WTC11 (cell line): ENCODE measurements around the gene TMPRSS5. TPM values are rescaled to one million over a fixed set of nuclear protein-coding genes. Genes with fewer than 3 reads are reported as not detected.

ENCODE experiments used
- ATAC-seq: fragments of 200-7000 bp; cut with Tn5 transposase; 2 replicates; pipeline ENCODE4 v1.10.0; 2021; ENCODE audit warnings: mild to moderate bottlenecking, moderate library complexity
- CTCF ChIA-PET: fragments of 300-600 bp; sonication (Branson Sonifier 250); formaldehyde crosslinking; loops from one replicate; lab custom pipeline; 2021; ENCODE audit warnings: antibody characterized with exemption; lab: Charles Lee
- POLR2A ChIA-PET: fragments of 350-600 bp; sonication (Branson Sonifier 250); formaldehyde crosslinking; loops from one replicate; lab custom pipeline; 2021; ENCODE audit warnings: antibody characterized with exemption; lab: Charles Lee
- DNase-seq: peaks from one replicate; pipeline ENCODE4 v3.0.0; 2021; ENCODE audit warnings: low spot score
- H3K27ac Mint-ChIP-seq: 2 replicates; pipeline ENCODE4 v1.8.0; 2021; ENCODE audit warnings: mixed read lengths
- H3K27me3 Mint-ChIP-seq: 2 replicates; pipeline ENCODE4 v1.8.0; 2021; ENCODE audit warnings: low read depth, mild to moderate bottlenecking, moderate library complexity, mixed read lengths
- H3K36me3 Mint-ChIP-seq: 2 replicates; pipeline ENCODE4 v1.8.0; 2021; ENCODE audit warnings: mixed read lengths
- H3K4me1 Mint-ChIP-seq: 2 replicates; pipeline ENCODE4 v1.8.0; 2022; ENCODE audit warnings: mixed read lengths
- H3K4me3 Mint-ChIP-seq: 2 replicates; pipeline ENCODE4 v1.8.0; 2021; ENCODE audit warnings: mild to moderate bottlenecking, moderate library complexity, mixed read lengths
- H3K9me3 Mint-ChIP-seq: 2 replicates; pipeline ENCODE4 v1.8.0; 2021; ENCODE audit warnings: mixed read lengths
- ATF1 ChIP-seq: sonication (generic); formaldehyde crosslinking; IDR thresholded peaks from 2 replicates; pipeline ENCODE4 v1.8.1; 2023; ENCODE audit warnings: mild to moderate bottlenecking, moderate library complexity, missing genetic modification reagents
- FOXP1 ChIP-seq: sonication (generic); formaldehyde crosslinking; IDR thresholded peaks from 2 replicates; pipeline ENCODE4 v1.8.0; 2022; ENCODE audit warnings: missing genetic modification reagents, mild to moderate bottlenecking, moderate library complexity, borderline replicate concordance
- RELA ChIP-seq: sonication (generic); formaldehyde crosslinking; IDR thresholded peaks from 2 replicates; pipeline ENCODE4 v1.8.1; 2022; ENCODE audit warnings: missing genetic modification reagents, mild to moderate bottlenecking, borderline replicate concordance
- TCF7 ChIP-seq: sonication (generic); formaldehyde crosslinking; IDR thresholded peaks from 2 replicates; pipeline ENCODE4 v1.8.0; 2022; ENCODE audit warnings: mild to moderate bottlenecking, low read depth, missing genetic modification reagents, moderate library complexity
- ZNF121 ChIP-seq: sonication (generic); formaldehyde crosslinking; IDR thresholded peaks from 2 replicates; pipeline ENCODE4 v1.8.0; 2023; ENCODE audit warnings: missing genetic modification reagents
- ZNF138 ChIP-seq: sonication (generic); formaldehyde crosslinking; conservative IDR thresholded peaks from 2 replicates; pipeline ENCODE4 v1.8.1; 2022; ENCODE audit warnings: mild to moderate bottlenecking, moderate library complexity, missing genetic modification reagents
- ZNF232 ChIP-seq: sonication (generic); formaldehyde crosslinking; IDR thresholded peaks from 2 replicates; pipeline ENCODE4 v1.8.0; 2022; ENCODE audit warnings: mild to moderate bottlenecking, missing genetic modification reagents
- total RNA-seq: library from RNA; stranded (reverse); gene quantifications from 3 replicates; pipeline ENCODE4 v1.2.3, GENCODE V29; 2021
- TF ChIP-seq, protein P1 (sequence below): sonication (generic); formaldehyde crosslinking; IDR thresholded peaks from 2 replicates; pipeline ENCODE4 v1.8.0; 2022; ENCODE audit warnings: mild to moderate bottlenecking, missing genetic modification reagents
- TF ChIP-seq, protein P2 (sequence below): sonication (generic); formaldehyde crosslinking; IDR thresholded peaks from 2 replicates; pipeline ENCODE4 v1.8.1; 2022; ENCODE audit warnings: low read depth, mild to moderate bottlenecking, moderate library complexity, missing genetic modification reagents, borderline replicate concordance
- TF ChIP-seq, protein P3 (sequence below): fragments of 250-450 bp; sonication (Bioruptor Pico); IDR thresholded peaks from 2 replicates; pipeline ENCODE4 v2.1.2; 2022; ENCODE audit warnings: mild to moderate bottlenecking, moderate library complexity
- TF ChIP-seq, protein P4 (sequence below): sonication (generic); formaldehyde crosslinking; IDR thresholded peaks from 2 replicates; pipeline ENCODE4 v1.8.1; 2023; ENCODE audit warnings: mild to moderate bottlenecking, moderate library complexity, missing genetic modification reagents
- TF ChIP-seq, protein P5 (sequence below): sonication (generic); formaldehyde crosslinking; IDR thresholded peaks from 2 replicates; pipeline ENCODE4 v1.8.0; 2023; ENCODE audit warnings: missing genetic modification reagents
- TF ChIP-seq, protein P6 (sequence below): fragments of 250-450 bp; sonication (Bioruptor Pico); IDR thresholded peaks from 2 replicates; pipeline ENCODE4 v1.9.0; 2021; ENCODE audit warnings: mild to moderate bottlenecking, borderline replicate concordance
- TF ChIP-seq, protein P7 (sequence below): sonication (generic); formaldehyde crosslinking; IDR thresholded peaks from 2 replicates; pipeline ENCODE4 v1.8.1; 2022; ENCODE audit warnings: low read depth, missing genetic modification reagents, borderline replicate concordance
- TF ChIP-seq, protein P8 (sequence below): sonication (generic); formaldehyde crosslinking; conservative IDR thresholded peaks from 2 replicates; pipeline ENCODE4 v1.8.1; 2023; ENCODE audit warnings: mild to moderate bottlenecking, low read depth, missing genetic modification reagents, moderate library complexity
- TF ChIP-seq, protein P9 (sequence below): sonication (generic); formaldehyde crosslinking; IDR thresholded peaks from 2 replicates; pipeline ENCODE4 v1.8.1; 2023; ENCODE audit warnings: mild to moderate bottlenecking, missing genetic modification reagents

The TMPRSS5 gene
- total RNA-seq, 1 experiment from 2014 or later: 1.7 TPM

DNA sequence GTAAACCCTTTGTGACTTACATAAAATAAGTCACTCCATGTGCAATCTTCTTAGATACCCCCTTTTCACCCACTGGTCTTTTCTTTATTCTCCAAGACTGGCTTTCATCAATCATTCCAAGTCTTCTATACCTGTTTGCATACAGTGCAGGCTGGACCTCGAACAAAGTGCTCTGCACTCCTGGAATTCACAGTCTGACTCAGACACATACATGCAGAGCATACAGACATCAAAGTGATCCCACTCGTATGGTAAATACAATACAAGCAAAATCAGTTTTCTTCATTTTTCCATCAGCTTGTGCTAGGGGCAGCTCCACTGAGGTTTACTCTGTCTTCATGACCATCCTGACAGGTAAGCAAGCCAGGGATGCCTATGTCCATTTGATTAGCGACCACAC lies 16.8 kb upstream of the TMPRSS5 start:
- Mint-ChIP-seq H3K4me3 (no peak overlapping the region), H3K36me3 (no peaks in the 10 kb centered on the region), H3K27me3 (no peaks in the 10 kb centered on the region)
- POLR2A ChIA-PET: no interaction called here
- CTCF ChIA-PET: interaction anchor here (1.2 kb wide), 1 partner anchor 8 kb away, joined by 5 read pairs; no protein-coding TSS in a partner anchor
- TF ChIP-seq, protein P1, sequence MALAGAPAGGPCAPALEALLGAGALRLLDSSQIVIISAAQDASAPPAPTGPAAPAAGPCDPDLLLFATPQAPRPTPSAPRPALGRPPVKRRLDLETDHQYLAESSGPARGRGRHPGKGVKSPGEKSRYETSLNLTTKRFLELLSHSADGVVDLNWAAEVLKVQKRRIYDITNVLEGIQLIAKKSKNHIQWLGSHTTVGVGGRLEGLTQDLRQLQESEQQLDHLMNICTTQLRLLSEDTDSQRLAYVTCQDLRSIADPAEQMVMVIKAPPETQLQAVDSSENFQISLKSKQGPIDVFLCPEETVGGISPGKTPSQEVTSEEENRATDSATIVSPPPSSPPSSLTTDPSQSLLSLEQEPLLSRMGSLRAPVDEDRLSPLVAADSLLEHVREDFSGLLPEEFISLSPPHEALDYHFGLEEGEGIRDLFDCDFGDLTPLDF (CRISPR knock-in tag): no peak
- no peak for TF ChIP-seq ZNF232
- TF ChIP-seq ATF1 (CRISPR knock-in tag): no peak
- TF ChIP-seq, protein P2, sequence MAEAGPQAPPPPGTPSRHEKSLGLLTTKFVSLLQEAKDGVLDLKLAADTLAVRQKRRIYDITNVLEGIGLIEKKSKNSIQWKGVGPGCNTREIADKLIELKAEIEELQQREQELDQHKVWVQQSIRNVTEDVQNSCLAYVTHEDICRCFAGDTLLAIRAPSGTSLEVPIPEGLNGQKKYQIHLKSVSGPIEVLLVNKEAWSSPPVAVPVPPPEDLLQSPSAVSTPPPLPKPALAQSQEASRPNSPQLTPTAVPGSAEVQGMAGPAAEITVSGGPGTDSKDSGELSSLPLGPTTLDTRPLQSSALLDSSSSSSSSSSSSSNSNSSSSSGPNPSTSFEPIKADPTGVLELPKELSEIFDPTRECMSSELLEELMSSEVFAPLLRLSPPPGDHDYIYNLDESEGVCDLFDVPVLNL (CRISPR knock-in tag): no peak
- TF ChIP-seq, protein P3, sequence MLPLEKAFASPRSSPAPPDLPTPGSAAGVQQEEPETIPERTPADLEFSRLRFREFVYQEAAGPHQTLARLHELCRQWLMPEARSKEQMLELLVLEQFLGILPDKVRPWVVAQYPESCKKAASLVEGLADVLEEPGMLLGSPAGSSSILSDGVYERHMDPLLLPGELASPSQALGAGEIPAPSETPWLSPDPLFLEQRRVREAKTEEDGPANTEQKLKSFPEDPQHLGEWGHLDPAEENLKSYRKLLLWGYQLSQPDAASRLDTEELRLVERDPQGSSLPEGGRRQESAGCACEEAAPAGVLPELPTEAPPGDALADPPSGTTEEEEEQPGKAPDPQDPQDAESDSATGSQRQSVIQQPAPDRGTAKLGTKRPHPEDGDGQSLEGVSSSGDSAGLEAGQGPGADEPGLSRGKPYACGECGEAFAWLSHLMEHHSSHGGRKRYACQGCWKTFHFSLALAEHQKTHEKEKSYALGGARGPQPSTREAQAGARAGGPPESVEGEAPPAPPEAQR: no peak
- no peak for TF ChIP-seq ZNF138 (CRISPR knock-in tag)
- TF ChIP-seq, protein P4, sequence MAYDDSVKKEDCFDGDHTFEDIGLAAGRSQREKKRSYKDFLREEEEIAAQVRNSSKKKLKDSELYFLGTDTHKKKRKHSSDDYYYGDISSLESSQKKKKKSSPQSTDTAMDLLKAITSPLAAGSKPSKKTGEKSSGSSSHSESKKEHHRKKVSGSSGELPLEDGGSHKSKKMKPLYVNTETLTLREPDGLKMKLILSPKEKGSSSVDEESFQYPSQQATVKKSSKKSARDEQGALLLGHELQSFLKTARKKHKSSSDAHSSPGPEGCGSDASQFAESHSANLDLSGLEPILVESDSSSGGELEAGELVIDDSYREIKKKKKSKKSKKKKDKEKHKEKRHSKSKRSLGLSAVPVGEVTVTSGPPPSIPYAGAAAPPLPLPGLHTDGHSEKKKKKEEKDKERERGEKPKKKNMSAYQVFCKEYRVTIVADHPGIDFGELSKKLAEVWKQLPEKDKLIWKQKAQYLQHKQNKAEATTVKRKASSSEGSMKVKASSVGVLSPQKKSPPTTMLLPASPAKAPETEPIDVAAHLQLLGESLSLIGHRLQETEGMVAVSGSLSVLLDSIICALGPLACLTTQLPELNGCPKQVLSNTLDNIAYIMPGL (CRISPR knock-in tag): no peak
- TF ChIP-seq, protein P5, sequence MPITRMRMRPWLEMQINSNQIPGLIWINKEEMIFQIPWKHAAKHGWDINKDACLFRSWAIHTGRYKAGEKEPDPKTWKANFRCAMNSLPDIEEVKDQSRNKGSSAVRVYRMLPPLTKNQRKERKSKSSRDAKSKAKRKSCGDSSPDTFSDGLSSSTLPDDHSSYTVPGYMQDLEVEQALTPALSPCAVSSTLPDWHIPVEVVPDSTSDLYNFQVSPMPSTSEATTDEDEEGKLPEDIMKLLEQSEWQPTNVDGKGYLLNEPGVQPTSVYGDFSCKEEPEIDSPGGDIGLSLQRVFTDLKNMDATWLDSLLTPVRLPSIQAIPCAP (CRISPR knock-in tag): no peak
- TF ChIP-seq, protein P6, sequence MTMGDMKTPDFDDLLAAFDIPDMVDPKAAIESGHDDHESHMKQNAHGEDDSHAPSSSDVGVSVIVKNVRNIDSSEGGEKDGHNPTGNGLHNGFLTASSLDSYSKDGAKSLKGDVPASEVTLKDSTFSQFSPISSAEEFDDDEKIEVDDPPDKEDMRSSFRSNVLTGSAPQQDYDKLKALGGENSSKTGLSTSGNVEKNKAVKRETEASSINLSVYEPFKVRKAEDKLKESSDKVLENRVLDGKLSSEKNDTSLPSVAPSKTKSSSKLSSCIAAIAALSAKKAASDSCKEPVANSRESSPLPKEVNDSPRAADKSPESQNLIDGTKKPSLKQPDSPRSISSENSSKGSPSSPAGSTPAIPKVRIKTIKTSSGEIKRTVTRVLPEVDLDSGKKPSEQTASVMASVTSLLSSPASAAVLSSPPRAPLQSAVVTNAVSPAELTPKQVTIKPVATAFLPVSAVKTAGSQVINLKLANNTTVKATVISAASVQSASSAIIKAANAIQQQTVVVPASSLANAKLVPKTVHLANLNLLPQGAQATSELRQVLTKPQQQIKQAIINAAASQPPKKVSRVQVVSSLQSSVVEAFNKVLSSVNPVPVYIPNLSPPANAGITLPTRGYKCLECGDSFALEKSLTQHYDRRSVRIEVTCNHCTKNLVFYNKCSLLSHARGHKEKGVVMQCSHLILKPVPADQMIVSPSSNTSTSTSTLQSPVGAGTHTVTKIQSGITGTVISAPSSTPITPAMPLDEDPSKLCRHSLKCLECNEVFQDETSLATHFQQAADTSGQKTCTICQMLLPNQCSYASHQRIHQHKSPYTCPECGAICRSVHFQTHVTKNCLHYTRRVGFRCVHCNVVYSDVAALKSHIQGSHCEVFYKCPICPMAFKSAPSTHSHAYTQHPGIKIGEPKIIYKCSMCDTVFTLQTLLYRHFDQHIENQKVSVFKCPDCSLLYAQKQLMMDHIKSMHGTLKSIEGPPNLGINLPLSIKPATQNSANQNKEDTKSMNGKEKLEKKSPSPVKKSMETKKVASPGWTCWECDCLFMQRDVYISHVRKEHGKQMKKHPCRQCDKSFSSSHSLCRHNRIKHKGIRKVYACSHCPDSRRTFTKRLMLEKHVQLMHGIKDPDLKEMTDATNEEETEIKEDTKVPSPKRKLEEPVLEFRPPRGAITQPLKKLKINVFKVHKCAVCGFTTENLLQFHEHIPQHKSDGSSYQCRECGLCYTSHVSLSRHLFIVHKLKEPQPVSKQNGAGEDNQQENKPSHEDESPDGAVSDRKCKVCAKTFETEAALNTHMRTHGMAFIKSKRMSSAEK (CRISPR knock-in tag): no peak
- TF ChIP-seq, protein P7, sequence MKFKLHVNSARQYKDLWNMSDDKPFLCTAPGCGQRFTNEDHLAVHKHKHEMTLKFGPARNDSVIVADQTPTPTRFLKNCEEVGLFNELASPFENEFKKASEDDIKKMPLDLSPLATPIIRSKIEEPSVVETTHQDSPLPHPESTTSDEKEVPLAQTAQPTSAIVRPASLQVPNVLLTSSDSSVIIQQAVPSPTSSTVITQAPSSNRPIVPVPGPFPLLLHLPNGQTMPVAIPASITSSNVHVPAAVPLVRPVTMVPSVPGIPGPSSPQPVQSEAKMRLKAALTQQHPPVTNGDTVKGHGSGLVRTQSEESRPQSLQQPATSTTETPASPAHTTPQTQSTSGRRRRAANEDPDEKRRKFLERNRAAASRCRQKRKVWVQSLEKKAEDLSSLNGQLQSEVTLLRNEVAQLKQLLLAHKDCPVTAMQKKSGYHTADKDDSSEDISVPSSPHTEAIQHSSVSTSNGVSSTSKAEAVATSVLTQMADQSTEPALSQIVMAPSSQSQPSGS (CRISPR knock-in tag): no peak
- no peak for TF ChIP-seq ZNF121 (CRISPR knock-in tag)
- TF ChIP-seq, protein P8, sequence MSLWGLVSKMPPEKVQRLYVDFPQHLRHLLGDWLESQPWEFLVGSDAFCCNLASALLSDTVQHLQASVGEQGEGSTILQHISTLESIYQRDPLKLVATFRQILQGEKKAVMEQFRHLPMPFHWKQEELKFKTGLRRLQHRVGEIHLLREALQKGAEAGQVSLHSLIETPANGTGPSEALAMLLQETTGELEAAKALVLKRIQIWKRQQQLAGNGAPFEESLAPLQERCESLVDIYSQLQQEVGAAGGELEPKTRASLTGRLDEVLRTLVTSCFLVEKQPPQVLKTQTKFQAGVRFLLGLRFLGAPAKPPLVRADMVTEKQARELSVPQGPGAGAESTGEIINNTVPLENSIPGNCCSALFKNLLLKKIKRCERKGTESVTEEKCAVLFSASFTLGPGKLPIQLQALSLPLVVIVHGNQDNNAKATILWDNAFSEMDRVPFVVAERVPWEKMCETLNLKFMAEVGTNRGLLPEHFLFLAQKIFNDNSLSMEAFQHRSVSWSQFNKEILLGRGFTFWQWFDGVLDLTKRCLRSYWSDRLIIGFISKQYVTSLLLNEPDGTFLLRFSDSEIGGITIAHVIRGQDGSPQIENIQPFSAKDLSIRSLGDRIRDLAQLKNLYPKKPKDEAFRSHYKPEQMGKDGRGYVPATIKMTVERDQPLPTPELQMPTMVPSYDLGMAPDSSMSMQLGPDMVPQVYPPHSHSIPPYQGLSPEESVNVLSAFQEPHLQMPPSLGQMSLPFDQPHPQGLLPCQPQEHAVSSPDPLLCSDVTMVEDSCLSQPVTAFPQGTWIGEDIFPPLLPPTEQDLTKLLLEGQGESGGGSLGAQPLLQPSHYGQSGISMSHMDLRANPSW (CRISPR knock-in tag): no peak
- TF ChIP-seq FOXP1 (CRISPR knock-in tag): no peak
- no peak for TF ChIP-seq RELA (CRISPR knock-in tag)
- TF ChIP-seq TCF7 (CRISPR knock-in tag): no peak
- TF ChIP-seq, protein P9, sequence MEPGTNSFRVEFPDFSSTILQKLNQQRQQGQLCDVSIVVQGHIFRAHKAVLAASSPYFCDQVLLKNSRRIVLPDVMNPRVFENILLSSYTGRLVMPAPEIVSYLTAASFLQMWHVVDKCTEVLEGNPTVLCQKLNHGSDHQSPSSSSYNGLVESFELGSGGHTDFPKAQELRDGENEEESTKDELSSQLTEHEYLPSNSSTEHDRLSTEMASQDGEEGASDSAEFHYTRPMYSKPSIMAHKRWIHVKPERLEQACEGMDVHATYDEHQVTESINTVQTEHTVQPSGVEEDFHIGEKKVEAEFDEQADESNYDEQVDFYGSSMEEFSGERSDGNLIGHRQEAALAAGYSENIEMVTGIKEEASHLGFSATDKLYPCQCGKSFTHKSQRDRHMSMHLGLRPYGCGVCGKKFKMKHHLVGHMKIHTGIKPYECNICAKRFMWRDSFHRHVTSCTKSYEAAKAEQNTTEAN (CRISPR knock-in tag): no peak
- TF ChIP-seq, all 79 proteins: peak for 0
- DNase-seq (no peak), ATAC-seq (no peak)
- Mint-ChIP-seq H3K27ac (no peak overlapping the region), H3K4me1 (peaks cover 6% of the 10 kb centered on the region; the same call in 1 of the 2 replicates), H3K9me3 (peaks cover 11% of the 10 kb centered on the region; the same call in 1 of the 2 replicates)
